PFSK-1 (cell line): ENCODE data around the gene ARL15.

Experiments
- FOXP2 ChIP-seq: optimal IDR thresholded peaks from 2 replicates; pipeline ENCODE3; 2011; ENCODE audit warnings: borderline replicate concordance, control low read depth, inconsistent platforms; ENCODE audit not compliant: insufficient read depth; ENCODE audit errors: extremely low read length, extremely low read depth
- POLR2AphosphoS5 ChIP-seq: IDR thresholded peaks from 2 replicates; pipeline ENCODE4 v1.6.1; 2012; ENCODE audit warnings: low read depth, mild to moderate bottlenecking, control low read depth, low read length, moderate library complexity
- SIN3A ChIP-seq: IDR thresholded peaks from 2 replicates; pipeline ENCODE4 v1.6.1; 2012; ENCODE audit warnings: mild to moderate bottlenecking, low read length, moderate library complexity, borderline replicate concordance; ENCODE audit not compliant: insufficient read depth
- TAF1 ChIP-seq: IDR thresholded peaks from 2 replicates; pipeline ENCODE4 v1.6.1; 2012; ENCODE audit warnings: low read length, control low read depth, borderline replicate concordance; ENCODE audit not compliant: insufficient read depth
- TF ChIP-seq, protein P1 (sequence below), 2 experiments: IDR thresholded peaks; 2 replicates each; pipeline versions ENCODE4 v1.6.1 to v1.8.0; 2011 to 2012; ENCODE audit warnings: low read depth in 2 of 2, low read length in 2 of 2, control low read depth in 1 of 2, inconsistent platforms in 1 of 2, mild to moderate bottlenecking in 1 of 2, moderate library complexity in 1 of 2; ENCODE audit not compliant: insufficient read depth in 1 of 2

The ARL15 gene

DNA sequence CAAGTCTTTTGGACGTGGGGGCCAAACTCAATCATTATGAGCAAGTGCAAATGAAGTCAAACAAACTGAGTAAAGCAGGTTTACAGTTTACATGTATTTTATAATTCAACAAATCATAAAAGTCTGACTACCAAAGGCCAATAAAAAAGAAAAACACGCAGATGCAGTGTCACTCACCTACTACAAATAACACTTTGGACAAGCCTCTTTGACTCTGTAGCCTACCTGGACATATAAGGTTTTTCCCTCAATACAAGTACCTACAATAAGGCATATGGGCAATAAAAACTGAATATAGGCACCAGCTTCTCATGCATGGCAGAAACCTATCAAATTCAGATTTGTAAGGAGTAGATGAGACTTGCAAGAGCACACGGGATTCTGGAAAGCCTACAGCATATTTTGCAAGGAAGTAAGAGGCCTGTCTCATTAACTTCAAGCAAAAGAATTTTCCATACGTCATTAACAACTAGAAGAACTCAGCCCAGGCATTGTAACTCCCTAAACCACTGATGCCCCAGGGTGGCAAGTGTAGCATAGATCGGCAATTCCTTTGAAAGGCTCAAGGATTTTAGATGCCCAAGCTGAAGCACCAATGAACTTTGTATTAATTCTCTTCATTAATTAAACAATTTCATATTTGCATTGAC is 21.7 kb downstream of the ARL15 start:
- TF ChIP-seq POLR2AphosphoS5 (no peak), TAF1 (no peak), FOXP2 (no peak), SIN3A (no peak)
- TF ChIP-seq, protein P1, sequence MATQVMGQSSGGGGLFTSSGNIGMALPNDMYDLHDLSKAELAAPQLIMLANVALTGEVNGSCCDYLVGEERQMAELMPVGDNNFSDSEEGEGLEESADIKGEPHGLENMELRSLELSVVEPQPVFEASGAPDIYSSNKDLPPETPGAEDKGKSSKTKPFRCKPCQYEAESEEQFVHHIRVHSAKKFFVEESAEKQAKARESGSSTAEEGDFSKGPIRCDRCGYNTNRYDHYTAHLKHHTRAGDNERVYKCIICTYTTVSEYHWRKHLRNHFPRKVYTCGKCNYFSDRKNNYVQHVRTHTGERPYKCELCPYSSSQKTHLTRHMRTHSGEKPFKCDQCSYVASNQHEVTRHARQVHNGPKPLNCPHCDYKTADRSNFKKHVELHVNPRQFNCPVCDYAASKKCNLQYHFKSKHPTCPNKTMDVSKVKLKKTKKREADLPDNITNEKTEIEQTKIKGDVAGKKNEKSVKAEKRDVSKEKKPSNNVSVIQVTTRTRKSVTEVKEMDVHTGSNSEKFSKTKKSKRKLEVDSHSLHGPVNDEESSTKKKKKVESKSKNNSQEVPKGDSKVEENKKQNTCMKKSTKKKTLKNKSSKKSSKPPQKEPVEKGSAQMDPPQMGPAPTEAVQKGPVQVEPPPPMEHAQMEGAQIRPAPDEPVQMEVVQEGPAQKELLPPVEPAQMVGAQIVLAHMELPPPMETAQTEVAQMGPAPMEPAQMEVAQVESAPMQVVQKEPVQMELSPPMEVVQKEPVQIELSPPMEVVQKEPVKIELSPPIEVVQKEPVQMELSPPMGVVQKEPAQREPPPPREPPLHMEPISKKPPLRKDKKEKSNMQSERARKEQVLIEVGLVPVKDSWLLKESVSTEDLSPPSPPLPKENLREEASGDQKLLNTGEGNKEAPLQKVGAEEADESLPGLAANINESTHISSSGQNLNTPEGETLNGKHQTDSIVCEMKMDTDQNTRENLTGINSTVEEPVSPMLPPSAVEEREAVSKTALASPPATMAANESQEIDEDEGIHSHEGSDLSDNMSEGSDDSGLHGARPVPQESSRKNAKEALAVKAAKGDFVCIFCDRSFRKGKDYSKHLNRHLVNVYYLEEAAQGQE (IDR thresholded peaks at IDR 0.05; ENCODE audit: insufficient read depth in 1 of 2, low read depth in 2 of 2, low read length in 2 of 2) = no peak

DNA sequence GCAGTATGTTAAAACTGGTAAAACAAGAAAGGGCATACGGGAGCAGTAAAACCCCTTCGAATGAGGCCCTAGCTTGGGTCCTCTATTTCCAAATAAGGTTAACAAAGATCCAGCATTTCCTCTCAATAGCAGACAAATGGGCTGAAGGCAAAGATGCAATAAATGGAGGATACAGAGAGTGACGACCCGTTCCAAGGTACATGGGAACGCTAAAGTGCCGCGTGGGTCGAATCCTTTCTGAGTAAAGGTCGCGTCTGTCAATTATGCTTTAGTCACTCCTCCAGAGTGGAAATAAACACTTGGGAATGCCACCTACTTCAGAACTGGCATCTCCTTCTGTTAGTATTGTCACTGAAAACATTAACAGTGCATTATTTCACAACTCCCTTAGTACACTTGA is 24.7 kb downstream of the ARL15 start:
- no peak for TF ChIP-seq SIN3A
- no peak for TF ChIP-seq TAF1
- TF ChIP-seq, protein P1 (IDR thresholded peaks at IDR 0.05; ENCODE audit: insufficient read depth in 1 of 2, low read depth in 2 of 2, low read length in 2 of 2) = no peak
- no peak for TF ChIP-seq FOXP2
- TF ChIP-seq POLR2AphosphoS5 = no peak

DNA sequence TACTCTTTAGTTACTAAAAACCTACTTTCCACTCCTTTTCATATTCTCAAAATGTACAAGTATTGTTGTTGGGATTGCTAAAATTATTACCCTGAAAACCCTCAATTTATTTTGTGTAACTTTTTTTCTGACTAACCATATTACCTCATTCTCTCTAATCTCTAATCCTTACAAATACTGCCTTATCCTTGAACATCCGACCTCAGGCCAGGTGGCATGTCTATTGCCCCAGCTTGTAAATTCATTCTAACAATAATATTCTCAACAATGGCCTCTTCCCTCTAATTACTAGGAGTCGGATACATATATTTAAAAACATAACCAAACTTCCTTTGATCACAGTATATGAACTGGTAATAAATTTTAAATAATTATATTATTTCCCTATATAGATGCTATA is 25.8 kb downstream of the ARL15 start:
- no peak for TF ChIP-seq POLR2AphosphoS5
- no peak for TF ChIP-seq SIN3A
- TF ChIP-seq, protein P1 (IDR thresholded peaks at IDR 0.05; ENCODE audit: insufficient read depth in 1 of 2, low read depth in 2 of 2, low read length in 2 of 2) = no peak
- TF ChIP-seq FOXP2 = no peak
- TF ChIP-seq TAF1 = no peak

DNA sequence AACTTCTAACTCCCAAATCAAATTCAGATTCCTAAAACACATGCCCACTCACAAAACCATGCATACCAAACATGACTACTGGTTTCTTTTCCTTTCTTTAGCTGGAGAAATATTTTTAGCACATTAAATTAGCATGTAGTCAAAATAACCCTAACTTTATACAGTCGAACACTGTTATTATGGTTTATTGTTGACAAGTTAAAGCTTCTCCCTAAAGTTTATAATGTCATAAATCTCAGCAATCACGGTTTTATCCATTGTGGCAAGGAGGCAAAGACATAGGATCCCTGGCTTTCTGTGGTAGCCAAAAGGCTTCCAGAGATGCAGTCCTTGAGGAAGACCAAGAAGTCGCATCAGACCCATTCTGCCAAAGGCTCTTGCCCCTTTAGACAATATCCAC is 27.5 kb downstream of the ARL15 start:
- TF ChIP-seq, protein P1 (IDR thresholded peaks at IDR 0.05; ENCODE audit: insufficient read depth in 1 of 2, low read depth in 2 of 2, low read length in 2 of 2) = no peak

DNA sequence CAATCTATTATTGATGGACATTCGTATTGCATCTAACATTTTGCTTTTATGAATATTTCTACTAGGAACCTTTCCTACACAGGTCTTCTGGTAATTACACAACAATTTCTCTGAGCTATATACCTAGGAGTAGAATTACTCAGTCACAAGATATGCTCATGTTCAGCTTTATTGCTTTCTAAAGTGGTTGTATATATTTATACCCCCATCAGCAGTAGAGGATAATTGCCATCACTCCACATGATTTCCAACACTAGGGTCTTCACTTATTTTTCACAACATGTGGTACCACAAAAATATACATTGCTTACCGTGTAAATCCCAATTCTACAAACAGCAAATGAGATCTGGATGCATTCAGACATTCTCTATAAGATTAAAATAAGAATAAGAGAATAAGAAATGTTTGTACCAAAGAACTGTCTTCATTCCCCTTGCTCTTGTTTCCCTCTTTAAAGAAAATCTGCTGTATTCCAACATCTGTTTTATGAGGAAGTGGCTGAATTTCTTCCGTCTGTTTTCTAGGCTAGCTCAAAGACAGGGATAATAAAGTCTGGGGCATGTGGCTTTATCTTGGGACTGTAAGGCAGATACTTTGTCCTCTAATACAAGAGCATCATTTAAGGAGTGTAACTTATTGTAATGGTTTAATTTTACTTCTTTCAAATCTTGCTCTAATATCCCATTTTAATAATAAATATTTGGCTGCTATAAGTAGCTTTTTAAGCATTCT is 28.2 kb downstream of the ARL15 start:
- TF ChIP-seq TAF1 (no peak), POLR2AphosphoS5 (no peak), FOXP2 (no peak), SIN3A (no peak)
- TF ChIP-seq, protein P1 (IDR thresholded peaks at IDR 0.05; ENCODE audit: insufficient read depth in 1 of 2, low read depth in 2 of 2, low read length in 2 of 2) = no peak
